BJ (cell line): ENCODE measurements around the gene TERB1. TPM values are rescaled to one million over a fixed set of nuclear protein-coding genes. Genes with fewer than 3 reads are reported as not detected.

Experiments
- CTCF ChIA-PET: fragments of 350-600 bp; formaldehyde crosslinking; extraction: SDS; loops from one replicate; lab custom pipeline; 2021; ENCODE audit warnings: antibody characterized with exemption, inconsistent platforms; lab: Yijun Ruan, JAX
- POLR2A ChIA-PET: fragments of 300-600 bp; sonication (Branson Sonifier 250); formaldehyde crosslinking; extraction: SDS; loops from one replicate; lab custom pipeline; 2021; ENCODE audit warnings: antibody characterized with exemption; lab: Charles Lee
- DNase-seq: peaks from one replicate; pipeline ENCODE4 v3.0.0-alpha.2; 2011; ENCODE audit warnings: low read depth
- H3K27me3 ChIP-seq: 2 replicates; pipeline ENCODE4 v1.6.0; 2011; ENCODE audit warnings: low read length; ENCODE audit not compliant: control insufficient read depth, insufficient read depth
- H3K36me3 ChIP-seq: 2 replicates; pipeline ENCODE4 v1.5.1; 2011; ENCODE audit warnings: low read length; ENCODE audit not compliant: control insufficient read depth, insufficient read depth
- H3K4me3 ChIP-seq: 2 replicates; pipeline ENCODE4 v1.5.1; 2011; ENCODE audit warnings: low read depth, mild to moderate bottlenecking, control low read depth, low read length
- polyA plus RNA-seq: library from polyadenylated mRNA; depleted of rRNA; stranded (reverse); fragments of >200 nt; gene quantifications from 2 replicates; pipeline ENCODE4 v1.2.3, GENCODE V29; 2011
- TF ChIP-seq, protein P1 (sequence below): IDR thresholded peaks from 2 replicates; pipeline ENCODE4 v1.5.1; 2011; ENCODE audit warnings: low read depth, mild to moderate bottlenecking, control low read depth, inconsistent platforms, low read length, moderate library complexity; ENCODE audit not compliant: insufficient read depth

The TERB1 gene
- polyA plus RNA-seq, 1 experiment, result not detected

- TF ChIP-seq, protein P1, sequence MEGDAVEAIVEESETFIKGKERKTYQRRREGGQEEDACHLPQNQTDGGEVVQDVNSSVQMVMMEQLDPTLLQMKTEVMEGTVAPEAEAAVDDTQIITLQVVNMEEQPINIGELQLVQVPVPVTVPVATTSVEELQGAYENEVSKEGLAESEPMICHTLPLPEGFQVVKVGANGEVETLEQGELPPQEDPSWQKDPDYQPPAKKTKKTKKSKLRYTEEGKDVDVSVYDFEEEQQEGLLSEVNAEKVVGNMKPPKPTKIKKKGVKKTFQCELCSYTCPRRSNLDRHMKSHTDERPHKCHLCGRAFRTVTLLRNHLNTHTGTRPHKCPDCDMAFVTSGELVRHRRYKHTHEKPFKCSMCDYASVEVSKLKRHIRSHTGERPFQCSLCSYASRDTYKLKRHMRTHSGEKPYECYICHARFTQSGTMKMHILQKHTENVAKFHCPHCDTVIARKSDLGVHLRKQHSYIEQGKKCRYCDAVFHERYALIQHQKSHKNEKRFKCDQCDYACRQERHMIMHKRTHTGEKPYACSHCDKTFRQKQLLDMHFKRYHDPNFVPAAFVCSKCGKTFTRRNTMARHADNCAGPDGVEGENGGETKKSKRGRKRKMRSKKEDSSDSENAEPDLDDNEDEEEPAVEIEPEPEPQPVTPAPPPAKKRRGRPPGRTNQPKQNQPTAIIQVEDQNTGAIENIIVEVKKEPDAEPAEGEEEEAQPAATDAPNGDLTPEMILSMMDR, result no peak
- Histone ChIP-seq H3K27me3 (no peaks in the 10 kb centered on the region), H3K36me3 (peaks cover under 1% of the 10 kb centered on the region), H3K4me3 (no peak overlapping the region)
- ChIA-PET POLR2A (no interaction called here), CTCF (interaction anchor here (1.1 to 2.7 kb wide), 6 partner anchors 10 to 107 kb away, joined by 3 to 12 read pairs (median 4); no protein-coding TSS in a partner anchor)
- no peak for DNase-seq
These were observed 83.6 kb downstream of the TERB1 start for GRCh38 chr16:66717776-66718175.

DNA sequence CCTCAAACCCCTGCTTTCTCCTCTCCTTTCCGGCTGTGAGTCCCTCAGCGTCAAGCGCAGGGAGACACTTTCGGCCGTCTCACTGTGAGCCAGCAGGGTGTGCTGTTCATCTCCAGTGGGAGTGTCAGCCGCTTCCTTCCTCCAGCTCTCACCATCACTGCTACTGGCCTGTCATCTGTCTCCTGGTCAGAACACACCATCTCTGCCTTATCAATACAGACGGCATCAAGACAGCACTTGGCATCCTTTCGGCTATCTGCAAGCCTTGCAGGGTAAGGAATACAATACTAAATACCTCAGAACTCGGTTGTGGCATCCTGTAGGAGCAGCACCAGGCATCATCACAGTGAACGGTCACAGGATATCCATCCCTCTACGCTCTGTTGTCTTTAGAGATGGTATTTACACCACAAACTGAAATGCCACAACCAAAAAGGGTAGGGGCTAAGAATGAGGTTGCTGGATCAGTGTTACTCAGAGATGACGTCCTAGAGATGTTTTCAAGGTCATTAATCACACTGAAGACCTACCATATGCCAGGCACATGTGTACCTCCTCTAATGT, 84.2 kb downstream of the TERB1 start:
- DNase-seq, result no peak
- POLR2A ChIA-PET, result interaction anchor here (0.6 kb wide), 1 partner anchor 56 kb away, joined by 6 read pairs; no protein-coding TSS in a partner anchor

GRCh38 chr16:66714654-66715307, 86.6 kb downstream of the TERB1 start:
- POLR2A ChIA-PET, result no interaction called here
- DNase-seq, result no peak
- no peak overlapping the region for H3K4me3 ChIP-seq
- TF ChIP-seq, protein P1, result no peak
- CTCF ChIA-PET, result interaction anchor here (1.4 kb wide), 1 partner anchor 106 kb away, joined by 6 read pairs; no protein-coding TSS in a partner anchor
- H3K27me3 ChIP-seq, result no peaks in the 10 kb centered on the region
- no peaks in the 10 kb centered on the region for H3K36me3 ChIP-seq

More for the DNA sequence above, 84.2 kb downstream of the TERB1 start:
- Histone ChIP-seq H3K4me3 (no peak overlapping the region), H3K36me3 (no peaks in the 10 kb centered on the region; the same call in 1 of the 2 replicates), H3K27me3 (no peaks in the 10 kb centered on the region)
- TF ChIP-seq, protein P1, result peak; percentile 73
- CTCF ChIA-PET, result interaction anchor here (1.0 to 2.7 kb wide), 10 partner anchors 10 to 108 kb away, joined by 3 to 14 read pairs (median 4); no protein-coding TSS in a partner anchor

DNA sequence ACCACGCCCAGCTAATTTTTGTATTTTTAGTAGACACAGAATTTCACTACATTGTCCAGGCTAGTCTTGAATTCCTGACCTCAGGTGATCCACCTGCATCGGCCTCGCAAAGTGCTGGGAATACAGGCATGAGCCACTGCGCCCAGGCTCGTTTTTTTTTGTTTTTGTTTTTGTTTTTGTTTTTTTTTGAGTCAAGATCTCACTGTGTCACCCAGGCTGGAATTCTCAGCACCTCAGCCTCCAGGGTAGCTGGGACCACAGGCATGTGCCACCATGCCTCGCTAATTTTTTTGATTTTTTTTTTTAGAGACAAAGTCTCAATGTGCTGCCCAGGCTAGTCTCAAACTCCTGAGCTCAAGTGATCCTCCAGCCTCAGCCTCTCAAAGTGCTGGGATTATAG, 87.3 kb downstream of the TERB1 start:
- no peak for DNase-seq
- ChIA-PET POLR2A (no interaction called here), CTCF (interaction anchor here (1.1 to 2.7 kb wide), 3 partner anchors 11 to 52 kb away, joined by 3 to 16 read pairs (median 7); no protein-coding TSS in a partner anchor)
- Histone ChIP-seq H3K36me3 (no peaks in the 10 kb centered on the region), H3K27me3 (no peaks in the 10 kb centered on the region), H3K4me3 (no peak overlapping the region)
- TF ChIP-seq, protein P1, result no peak

GRCh38 chr16:66713076-66713475, 88.3 kb downstream of the TERB1 start:
- no peak for DNase-seq
- ChIA-PET CTCF (interaction anchor here (0.9 to 2.7 kb wide), 5 partner anchors 10 to 105 kb away, joined by 3 to 16 read pairs (median 5); no protein-coding TSS in a partner anchor), POLR2A (interaction anchor here (0.7 kb wide), 1 partner anchor 95 kb away, joined by 3 read pairs; no protein-coding TSS in a partner anchor)
- Histone ChIP-seq H3K4me3 (no peak overlapping the region), H3K36me3 (no peaks in the 10 kb centered on the region), H3K27me3 (no peaks in the 10 kb centered on the region)
- TF ChIP-seq, protein P1, result no peak
